Uterus (tissue), 2 donors: Measurements from ENCODE around the gene CALCR.

Experiments
- POLR2A ChIP-seq, 2 donors: fragments of 450-650 bp; IDR thresholded peaks; one replicate each; pipeline ENCODE4 v1.6.1; 2016; ENCODE audit warnings: antibody characterized with exemption in 2 of 2, mild to moderate bottlenecking in 1 of 2, moderate library complexity in 1 of 2
- TF ChIP-seq, protein P1 (sequence below), 4 experiments: fragments of 200-600 bp in 2 of 4; fragments of 450-650 bp in 2 of 4; sonication (generic) in 2 of 4; IDR thresholded peaks; one replicate each; pipeline ENCODE4 v1.5.1; 2016 to 2019; ENCODE audit warnings: antibody characterized with exemption in 4 of 4, mild to moderate bottlenecking in 2 of 4, moderate library complexity in 1 of 4

DNA sequence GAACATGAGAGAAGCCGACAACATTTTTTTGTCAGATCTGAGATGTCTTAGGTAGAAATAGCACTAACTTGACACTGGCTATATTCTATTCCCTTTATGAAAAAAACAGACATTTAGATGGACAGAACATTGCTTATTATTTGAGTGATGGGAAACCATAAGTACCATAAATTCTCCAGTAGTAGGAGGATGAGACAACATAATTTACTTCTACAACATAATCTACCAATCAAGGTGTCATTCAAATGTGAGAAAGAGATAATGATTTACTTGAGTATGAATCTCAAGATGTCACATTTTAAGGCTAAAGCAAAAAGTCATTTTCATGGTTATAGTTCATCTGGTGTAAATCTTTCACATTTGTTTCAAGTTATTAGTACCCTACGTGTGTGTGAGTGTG is 110.8 kb downstream of the CALCR start:
- TF ChIP-seq, protein P1, sequence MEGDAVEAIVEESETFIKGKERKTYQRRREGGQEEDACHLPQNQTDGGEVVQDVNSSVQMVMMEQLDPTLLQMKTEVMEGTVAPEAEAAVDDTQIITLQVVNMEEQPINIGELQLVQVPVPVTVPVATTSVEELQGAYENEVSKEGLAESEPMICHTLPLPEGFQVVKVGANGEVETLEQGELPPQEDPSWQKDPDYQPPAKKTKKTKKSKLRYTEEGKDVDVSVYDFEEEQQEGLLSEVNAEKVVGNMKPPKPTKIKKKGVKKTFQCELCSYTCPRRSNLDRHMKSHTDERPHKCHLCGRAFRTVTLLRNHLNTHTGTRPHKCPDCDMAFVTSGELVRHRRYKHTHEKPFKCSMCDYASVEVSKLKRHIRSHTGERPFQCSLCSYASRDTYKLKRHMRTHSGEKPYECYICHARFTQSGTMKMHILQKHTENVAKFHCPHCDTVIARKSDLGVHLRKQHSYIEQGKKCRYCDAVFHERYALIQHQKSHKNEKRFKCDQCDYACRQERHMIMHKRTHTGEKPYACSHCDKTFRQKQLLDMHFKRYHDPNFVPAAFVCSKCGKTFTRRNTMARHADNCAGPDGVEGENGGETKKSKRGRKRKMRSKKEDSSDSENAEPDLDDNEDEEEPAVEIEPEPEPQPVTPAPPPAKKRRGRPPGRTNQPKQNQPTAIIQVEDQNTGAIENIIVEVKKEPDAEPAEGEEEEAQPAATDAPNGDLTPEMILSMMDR (IDR thresholded peaks at IDR 0.05): no peak
- no peak for TF ChIP-seq POLR2A (IDR thresholded peaks at IDR 0.05)
